ENCODE data around the gene TMEM126A.
A peak's percentile ranks its signal among the peaks of the same experiment; 100 is the strongest.
"Not testable (repeated sequence)": the region's sequence is repeated elsewhere in the genome, so short reads cannot be mapped to it uniquely, and the experiment has no call there.

Gene TMEM126A

GRCh38 chr11:85661972-85662664 lies 14.4 kb downstream of the TMEM126A start:
- no peak for DNase-seq

DNA sequence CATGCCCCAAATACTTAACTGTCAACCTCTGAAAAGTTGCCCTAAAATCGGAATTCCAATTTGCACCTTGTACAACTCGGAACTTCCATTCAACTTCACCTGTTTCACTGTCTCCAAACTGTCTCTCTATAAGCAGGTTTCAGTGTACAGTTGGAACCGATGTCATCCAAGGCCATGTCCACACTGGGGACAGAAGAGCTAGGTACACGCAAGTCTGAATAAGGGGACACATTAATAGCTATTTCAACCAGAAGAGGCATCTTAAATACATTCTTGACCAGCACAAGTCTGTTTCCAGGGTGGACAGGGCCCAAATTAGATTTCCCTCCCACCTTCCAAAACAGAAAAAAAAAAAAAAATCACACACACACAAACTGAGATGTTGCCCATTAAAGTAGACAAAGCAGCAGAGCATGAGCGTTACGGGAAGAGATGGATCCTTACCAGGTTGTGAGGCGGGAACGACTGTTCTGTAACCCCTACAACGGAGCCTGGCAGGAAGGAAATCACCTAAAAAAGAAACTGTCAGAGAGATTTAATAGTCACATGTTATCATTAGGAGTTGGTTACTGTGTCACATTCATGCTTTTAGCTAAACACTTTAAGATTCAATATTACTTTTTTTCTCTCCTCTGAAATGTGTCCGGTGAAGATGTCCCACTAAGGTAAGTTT lies 15.4 kb downstream of the TMEM126A start:
- DNase-seq = no peak

GRCh38 chr11:85663753-85664614 lies 16.2 kb downstream of the TMEM126A start:
- peak; percentile 53 for DNase-seq

DNA sequence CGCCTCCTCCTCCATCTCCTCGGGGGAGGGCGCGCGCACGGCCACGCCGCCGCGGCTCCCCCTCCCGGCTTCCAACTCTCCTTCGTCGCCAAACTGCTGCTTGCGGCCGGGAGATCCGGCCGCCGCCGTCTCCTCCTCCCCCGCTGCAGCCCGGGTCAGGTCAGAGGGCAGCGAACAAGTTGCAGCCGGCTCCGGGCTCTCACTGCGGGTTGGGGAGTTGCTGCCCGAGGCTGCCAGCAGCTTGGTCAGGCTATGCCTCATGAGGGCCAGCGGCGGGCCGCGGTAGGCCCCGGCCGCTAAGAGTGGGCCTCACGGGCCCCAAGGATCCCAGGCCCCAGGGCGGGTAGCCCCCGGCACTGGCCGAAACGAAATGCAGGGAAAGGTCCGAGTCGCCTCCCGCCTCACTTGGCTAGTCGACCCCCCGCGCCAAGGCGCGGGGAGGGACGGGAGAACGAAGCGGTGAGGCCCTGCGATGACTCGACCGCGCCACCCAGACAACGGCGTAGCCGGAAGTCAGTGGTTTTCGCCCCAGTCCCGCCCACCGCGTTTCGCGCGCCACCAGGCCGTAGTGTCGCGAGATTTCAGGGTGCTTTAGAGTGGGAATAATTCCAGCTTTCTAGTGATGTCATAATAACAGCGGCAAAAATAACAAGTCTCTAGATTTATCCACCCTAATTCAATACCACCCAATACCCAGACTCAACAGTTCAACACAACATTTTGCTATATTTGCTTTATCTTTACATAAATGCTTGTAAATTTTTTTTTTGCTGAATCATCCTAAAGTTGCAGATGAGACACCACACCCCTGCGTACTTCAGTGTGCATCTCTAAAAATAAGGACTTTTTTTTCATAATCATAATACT lies 17.1 kb downstream of the TMEM126A start, which contains the start of gene CREBZF:
Gene CREBZF (minus strand): TSS at position 515 of the 867 bp plus-strand sequence. CDS start 254 bp downstream, at position 261.
- peak; percentile 93 for DNase-seq

DNA sequence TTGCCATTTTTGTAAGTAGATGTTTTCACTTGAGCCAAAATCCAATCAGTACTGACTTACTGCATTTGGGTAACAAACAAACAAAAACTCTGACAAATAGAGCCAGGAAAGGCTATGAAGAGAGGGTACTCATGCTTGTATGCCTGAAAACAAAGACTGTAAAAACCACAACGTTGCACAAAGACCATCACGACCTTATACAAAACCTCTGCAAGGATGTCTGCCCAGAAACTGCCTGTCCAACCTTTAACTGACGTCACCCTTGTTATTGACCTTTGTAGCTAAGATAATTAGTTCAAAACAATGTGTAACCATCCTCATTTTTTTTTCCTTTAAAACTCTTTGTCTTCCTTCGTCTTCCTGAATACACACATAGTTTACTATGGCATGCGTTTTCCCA lies 18.0 kb downstream of the TMEM126A start:
- DNase-seq = no peak

GRCh38 chr11:85666687-85667086 lies 18.9 kb downstream of the TMEM126A start:
- DNase-seq = no peak

- DNase-seq = no peak
Measured at GRCh38 chr11:85668157-85668556, 20.4 kb downstream of the TMEM126A start.

- DNase-seq = not testable (repeated sequence)
Measured at GRCh38 chr11:85670949-85671663, 23.3 kb downstream of the TMEM126A start.

DNA sequence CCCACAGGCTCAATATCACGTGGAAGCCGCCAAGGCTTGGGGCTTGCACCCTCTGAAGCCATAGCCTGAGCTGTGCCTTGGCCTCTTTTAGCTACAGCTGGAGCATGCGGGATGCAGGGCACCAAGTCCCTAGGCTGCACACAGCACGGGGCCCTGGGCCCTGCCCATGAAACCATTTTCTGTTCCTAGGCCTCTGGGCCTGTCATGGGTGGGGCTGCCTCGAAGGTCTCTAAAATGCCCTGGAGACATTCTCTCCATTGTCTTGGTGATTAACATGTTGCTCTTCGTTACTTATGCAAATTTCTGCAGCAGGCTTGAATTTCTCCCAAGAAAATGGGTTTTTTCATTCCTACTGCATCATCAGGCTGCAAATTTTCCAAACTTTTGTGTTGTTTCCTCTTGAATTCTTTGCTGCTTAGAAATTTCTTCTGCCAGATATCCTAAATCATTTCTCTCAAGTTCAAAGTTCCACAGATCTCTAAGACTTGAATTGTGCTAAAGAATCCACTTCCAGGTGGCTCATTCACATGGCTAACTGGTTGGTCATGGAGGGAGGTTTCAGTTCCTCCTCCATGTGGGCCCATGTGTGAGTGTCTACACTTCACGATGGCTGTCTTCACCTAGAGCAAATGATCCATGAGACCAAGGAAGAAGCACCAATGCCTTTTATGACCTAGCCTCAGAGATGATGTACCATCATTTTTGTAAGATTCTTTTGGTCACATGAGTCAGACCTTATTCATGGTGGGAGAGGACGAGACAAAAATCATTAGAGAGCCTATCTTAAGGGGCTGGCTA lies 24.5 kb downstream of the TMEM126A start:
- no peak for DNase-seq

DNA sequence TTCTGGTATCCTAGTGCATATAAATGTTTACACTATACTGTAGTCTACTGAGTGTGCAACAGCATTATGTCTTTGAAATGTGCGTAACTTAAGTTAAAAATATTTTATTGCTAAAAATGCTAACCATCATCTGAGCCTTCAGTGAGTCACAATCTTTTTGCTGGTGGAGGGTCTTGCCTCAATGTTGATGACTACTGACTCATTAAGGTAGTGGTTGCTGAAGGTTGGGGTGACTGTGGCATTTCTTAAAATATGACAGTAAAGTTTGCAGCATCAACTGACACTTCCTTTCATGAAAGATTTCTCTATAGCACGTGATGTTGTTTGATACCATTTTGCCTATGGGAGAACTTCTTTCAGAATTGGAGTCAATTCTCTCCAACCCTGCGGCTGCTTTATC lies 25.6 kb downstream of the TMEM126A start:
- DNase-seq = no peak

GRCh38 chr11:85679576-85679975 lies 31.8 kb downstream of the TMEM126A start:
- no peak for DNase-seq

DNA sequence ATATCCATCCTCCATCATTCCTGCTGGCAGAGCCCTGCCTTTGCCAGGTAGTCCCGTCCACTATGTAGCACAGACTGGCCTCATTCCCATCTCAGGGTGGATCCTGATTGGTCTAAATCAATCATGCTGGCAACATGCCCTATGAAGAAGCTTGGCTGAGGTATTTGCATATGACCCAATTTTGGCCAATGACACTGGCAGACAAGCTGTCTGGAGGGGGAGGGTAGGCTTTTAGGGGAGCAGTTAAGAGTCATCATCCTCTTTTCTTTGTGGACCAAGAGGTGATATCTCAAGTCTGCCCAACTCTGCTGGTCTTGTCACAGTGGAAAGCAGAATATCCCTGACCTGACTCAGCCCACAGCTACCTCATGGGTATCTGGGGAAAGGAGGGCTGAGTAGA lies 33.1 kb downstream of the TMEM126A start:
- no peak for DNase-seq

DNA sequence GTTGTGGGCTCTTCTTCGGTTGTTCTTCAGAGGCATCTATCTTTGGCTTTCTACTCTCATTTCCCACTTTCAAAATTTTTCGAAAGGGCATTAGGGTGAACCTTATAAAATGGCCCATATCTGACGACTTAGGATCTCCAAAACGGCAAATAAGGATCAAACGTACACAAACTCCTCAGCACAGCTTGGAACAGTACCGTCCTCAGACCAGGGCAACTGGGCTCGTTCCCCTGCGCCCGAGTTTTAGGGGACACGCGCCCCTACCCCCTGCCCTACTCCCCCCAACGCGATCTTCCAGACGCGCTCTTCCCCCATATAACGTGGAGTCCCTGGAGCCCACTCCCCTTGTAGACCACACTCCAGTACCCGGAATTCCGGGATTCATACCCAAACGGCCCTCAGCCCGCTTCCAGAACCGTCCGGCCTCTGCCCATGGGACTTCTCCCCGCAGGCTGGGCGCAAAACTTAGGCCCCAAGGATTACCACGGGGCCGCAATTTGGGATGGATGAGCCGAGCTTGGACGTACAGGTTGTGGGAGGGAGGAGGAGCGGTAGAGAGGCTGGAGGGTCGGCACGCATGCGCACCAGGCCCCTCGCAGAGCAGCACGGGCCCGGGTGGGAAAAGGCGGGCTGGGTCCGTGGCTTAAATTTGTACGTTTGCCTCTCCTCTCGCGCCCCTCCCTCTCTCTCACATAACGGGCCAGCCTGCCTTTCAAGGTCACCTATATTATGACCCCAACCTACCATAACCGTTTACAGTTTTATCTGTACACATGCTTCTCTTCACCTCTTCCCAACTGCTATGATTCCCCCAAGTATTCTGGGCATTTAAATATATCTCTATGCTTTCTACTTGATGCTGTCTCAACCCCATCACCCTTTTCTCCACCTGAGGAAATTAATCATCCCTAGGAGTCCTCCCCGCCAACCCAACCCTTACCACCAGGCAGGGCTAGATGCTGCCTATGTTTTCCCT lies 34.9 kb downstream of the TMEM126A start:
- DNase-seq = no peak

- DNase-seq = no peak
Measured at GRCh38 chr11:85685125-85685819, 37.5 kb downstream of the TMEM126A start.

- peak; percentile 99 for DNase-seq
Measured at GRCh38 chr11:85685820-85686459, 38.2 kb downstream of the TMEM126A start, which contains the start of gene CCDC89. CCDC89 (minus strand) TSS chr11:85686195; CDS start chr11:85686130, 65 bp downstream.

DNA sequence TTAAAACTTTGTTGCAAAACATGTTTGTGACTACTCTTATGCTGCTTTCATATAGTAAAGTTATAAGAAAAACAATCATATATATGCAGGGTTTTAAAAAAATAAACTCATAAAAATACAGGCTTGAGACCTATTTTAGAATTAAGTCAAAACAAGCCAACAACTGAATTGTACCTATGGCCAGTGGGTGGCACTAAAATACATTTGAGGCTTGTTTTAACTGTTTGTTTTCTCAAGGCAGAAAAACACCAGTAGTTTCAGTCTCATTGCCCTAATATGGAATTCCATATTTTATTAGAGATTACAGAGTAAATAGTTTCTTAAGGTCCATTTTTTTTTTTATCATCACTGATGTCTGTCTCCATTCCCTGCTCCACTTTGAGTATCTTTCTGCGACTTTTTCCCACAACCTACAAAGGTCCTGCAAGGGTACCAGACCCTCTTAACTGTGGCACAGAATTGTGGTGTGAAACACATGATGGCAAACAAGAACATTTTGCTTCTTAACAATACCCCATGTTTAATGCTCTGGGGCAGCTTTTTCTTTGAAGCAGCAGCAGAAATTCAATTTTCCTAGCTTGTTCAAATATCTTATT lies 46.7 kb downstream of the TMEM126A start:
- DNase-seq = peak; percentile 14

- DNase-seq = no peak
Measured at GRCh38 chr11:85695546-85695945, 47.8 kb downstream of the TMEM126A start.

GRCh38 chr11:85697747-85698146 lies 50.0 kb downstream of the TMEM126A start:
- DNase-seq = no peak

All from kidney glomerular epithelial cell (primary cell).